B cell (primary cell): ENCODE data around the gene PTMA.

Experiments
- EZH2 ChIP-seq: IDR thresholded peaks from 2 replicates; pipeline ENCODE4 v1.6.1; 2012; ENCODE audit warnings: borderline replicate concordance, low read depth, mild to moderate bottlenecking, moderate library complexity, low read length; ENCODE audit not compliant: insufficient read depth, poor library complexity, severe bottlenecking
- TF ChIP-seq, protein P1 (sequence below): fragments of 200-600 bp; IDR thresholded peaks from one replicate; pipeline ENCODE4 v1.8.0; 2022; ENCODE audit warnings: antibody characterized with exemption, mild to moderate bottlenecking

DNA sequence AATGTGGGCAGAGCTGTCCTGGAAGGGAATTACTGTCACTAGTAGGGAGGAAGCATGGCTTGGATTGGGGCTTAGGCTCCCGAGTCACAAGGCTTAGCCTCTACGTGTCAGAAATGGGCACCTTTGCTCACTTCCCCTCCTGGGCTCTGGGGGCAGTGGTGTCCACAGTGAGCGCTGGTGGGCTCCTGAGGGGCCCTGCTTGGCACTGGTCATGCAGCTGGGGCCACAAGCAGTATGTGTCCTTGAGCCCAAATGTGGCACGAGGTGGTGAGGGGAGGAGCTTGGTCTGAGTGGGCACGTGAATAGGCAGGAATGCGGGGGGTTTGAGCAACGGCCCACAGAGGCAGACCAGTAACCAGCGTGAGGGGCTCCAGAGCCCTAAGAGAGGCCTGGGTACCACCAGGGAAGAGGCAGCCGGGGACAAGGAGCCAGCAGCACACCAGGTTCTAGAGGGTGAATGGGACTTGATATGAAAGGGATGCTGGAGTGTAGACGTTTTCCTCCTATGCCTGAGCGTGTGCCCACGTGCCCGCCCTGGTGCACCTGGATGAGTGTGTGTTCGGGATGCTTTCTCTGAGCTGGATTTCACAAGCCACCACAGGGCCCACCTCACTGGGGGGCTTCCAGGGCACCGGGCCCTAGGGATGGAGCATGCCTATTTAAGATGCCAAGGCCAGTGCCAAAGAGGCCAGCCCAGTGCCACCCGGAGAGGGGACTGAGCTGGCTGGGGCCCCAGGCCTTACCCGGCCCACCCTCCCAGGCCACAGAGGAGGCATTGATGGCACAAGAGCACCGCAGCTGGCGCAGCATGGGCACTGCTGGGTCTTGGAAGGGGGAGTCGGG, 22.8 kb upstream of the PTMA start:
- TF ChIP-seq EZH2 = no peak
- TF ChIP-seq, protein P1, sequence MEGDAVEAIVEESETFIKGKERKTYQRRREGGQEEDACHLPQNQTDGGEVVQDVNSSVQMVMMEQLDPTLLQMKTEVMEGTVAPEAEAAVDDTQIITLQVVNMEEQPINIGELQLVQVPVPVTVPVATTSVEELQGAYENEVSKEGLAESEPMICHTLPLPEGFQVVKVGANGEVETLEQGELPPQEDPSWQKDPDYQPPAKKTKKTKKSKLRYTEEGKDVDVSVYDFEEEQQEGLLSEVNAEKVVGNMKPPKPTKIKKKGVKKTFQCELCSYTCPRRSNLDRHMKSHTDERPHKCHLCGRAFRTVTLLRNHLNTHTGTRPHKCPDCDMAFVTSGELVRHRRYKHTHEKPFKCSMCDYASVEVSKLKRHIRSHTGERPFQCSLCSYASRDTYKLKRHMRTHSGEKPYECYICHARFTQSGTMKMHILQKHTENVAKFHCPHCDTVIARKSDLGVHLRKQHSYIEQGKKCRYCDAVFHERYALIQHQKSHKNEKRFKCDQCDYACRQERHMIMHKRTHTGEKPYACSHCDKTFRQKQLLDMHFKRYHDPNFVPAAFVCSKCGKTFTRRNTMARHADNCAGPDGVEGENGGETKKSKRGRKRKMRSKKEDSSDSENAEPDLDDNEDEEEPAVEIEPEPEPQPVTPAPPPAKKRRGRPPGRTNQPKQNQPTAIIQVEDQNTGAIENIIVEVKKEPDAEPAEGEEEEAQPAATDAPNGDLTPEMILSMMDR = peak; percentile 28
